ENCODE results near the gene EMC10. TPM values are rescaled to one million over a fixed set of nuclear protein-coding genes. Genes with fewer than 3 reads are reported as not detected.
"Not testable (repeated sequence)": the region's sequence is repeated elsewhere in the genome, so short reads cannot be mapped to it uniquely, and the experiment has no call there.

Gene EMC10
- total RNA-seq, 1 experiment from 2014 or later = 36.8 TPM

- no peak for DNase-seq (ENCODE audit: extremely low read depth, low read depth)
Measured at GRCh38 chr19:50512112-50512998, 36.0 kb downstream of the EMC10 start.

DNA sequence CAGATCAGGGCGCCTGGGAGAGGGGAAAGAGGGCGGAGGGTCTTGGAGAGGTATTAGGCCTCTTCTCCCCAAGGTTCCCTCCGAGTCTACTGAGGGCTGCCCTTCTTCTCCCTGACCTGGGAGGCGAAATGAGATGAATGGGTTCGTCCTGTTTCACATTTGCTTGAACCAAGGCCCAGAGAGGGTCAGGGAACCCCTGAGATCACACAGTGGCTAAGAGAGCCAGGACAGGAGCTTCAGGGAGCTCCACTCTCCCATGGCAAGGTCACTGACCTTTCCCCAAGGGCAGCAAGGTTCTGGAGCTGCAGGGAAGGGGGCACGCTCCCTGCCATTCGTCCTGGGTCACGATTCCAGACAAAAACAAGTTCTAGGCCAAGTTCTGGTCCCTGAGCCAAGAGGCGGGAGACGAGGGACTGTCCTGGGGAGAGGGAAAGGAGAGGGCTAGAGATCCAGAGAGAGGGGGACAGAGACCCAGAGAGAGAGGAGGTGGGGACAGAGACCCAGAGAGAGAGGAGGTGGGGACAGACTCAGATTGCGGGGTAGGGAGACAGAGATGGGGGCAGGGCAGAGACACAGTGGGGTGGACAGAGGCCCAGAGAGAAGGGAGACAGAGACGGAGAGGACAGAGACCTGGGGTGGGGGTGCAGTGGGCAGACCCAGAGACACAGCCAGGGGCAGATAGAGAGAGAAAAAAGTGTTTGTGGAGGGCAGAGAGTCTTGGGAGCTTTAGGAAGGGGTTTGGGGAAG is 36.9 kb downstream of the EMC10 start:
- no peak for DNase-seq (ENCODE audit: extremely low read depth, low read depth)

- DNase-seq (ENCODE audit: extremely low read depth, low read depth) = no peak
Measured at GRCh38 chr19:50513746-50514345, 37.5 kb downstream of the EMC10 start, which contains the start of gene ASPDH. Gene ASPDH (minus strand): TSS chr19:50513913. CDS start chr19:50513823, 90 bp downstream.

GRCh38 chr19:50514346-50515167 is 38.2 kb downstream of the EMC10 start:
- no peak for DNase-seq (ENCODE audit: extremely low read depth, low read depth)

GRCh38 chr19:50515168-50515561 is 38.9 kb downstream of the EMC10 start:
- DNase-seq (ENCODE audit: extremely low read depth, low read depth) = no peak

GRCh38 chr19:50516456-50516855 is 40.1 kb downstream of the EMC10 start:
- DNase-seq (ENCODE audit: extremely low read depth, low read depth) = no peak

- DNase-seq (ENCODE audit: extremely low read depth, low read depth) = no peak
Measured at GRCh38 chr19:50516964-50517703, 40.8 kb downstream of the EMC10 start.

GRCh38 chr19:50517704-50518075 is 41.4 kb downstream of the EMC10 start:
- no peak for DNase-seq (ENCODE audit: extremely low read depth, low read depth)

GRCh38 chr19:50518091-50519005 is 42.0 kb downstream of the EMC10 start:
- DNase-seq (ENCODE audit: extremely low read depth, low read depth) = no peak

- no peak for DNase-seq (ENCODE audit: extremely low read depth, low read depth)
Measured at GRCh38 chr19:50519006-50519575, 42.8 kb downstream of the EMC10 start.

- DNase-seq (ENCODE audit: extremely low read depth, low read depth) = no peak
Measured at GRCh38 chr19:50520822-50521465, 44.6 kb downstream of the EMC10 start.

DNA sequence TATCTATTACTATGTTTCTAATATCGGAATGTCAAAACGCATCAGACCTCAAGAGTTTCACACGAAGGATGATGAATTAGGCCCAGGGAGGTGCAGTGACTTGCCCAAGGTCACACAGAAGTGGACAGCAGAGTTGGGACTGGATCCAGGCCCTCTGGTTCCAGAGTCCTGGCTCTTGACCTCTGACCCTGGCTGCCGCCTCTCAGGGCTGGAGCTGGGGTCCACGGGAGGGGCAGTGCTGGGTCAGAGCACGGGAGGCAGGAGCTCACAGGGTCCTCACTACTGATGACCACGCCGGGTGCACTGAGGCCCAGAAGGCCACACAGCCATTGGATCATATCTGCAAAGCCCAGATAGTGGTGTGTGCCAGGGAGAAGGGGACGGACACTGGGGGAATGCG is 46.6 kb downstream of the EMC10 start:
- DNase-seq (ENCODE audit: extremely low read depth, low read depth) = no peak

- not testable (repeated sequence) for DNase-seq (ENCODE audit: extremely low read depth, low read depth)
Measured at GRCh38 chr19:50528052-50528451, 51.7 kb downstream of the EMC10 start.

GRCh38 chr19:50531171-50531612 is 54.9 kb downstream of the EMC10 start:
- DNase-seq (ENCODE audit: extremely low read depth, low read depth) = no peak

- no peak for DNase-seq (ENCODE audit: extremely low read depth, low read depth)
Measured at GRCh38 chr19:50532952-50533351, 56.6 kb downstream of the EMC10 start.

DNA sequence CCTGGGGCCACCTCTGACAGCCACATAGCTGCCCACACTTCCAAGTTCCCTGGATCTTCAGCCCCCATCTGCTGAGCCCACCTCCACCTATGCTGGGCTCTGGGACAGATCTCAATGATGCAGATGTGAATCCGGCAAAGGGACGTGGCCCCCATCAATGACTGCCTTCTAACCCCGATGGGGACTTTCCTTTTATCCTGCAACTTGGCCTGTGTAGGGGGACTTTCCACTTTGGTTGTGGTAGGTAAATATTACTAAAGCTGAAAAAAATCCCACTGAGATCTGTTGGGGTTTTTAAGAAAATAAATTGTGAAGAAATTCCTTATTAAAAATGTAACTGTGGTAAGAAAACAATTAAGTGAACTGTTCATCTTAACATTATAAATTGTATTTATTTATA is 58.2 kb downstream of the EMC10 start:
- DNase-seq (ENCODE audit: extremely low read depth, low read depth) = no peak

DNA sequence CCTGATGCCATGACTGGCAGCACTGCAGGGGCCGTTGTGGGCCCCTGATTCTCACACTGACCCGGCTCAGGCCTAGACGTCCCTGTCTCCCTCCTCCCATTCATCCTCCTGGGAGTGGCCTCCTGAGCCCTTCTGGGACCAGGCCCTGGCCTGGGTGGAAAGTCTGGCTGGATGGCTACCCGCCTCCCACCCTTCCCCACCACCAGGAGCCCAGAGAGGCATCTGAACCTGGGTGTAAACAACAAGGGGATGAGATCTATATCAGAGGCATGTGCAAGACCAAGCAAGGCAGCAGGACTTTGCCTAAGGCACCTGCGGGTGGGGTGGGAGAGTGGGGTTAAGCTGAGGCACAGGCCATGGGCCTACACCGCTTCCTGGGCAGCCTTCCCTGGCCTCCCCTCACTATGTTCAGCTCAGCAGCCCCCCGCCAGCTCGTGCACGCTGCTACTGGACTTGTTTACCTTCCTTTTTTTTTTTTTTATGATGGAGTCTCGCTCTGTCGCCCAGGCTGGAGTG is 59.4 kb downstream of the EMC10 start:
- no peak for DNase-seq (ENCODE audit: extremely low read depth, low read depth)
